C4-2B (cell line): ENCODE results near the gene SDHAF3.

ENCODE experiments used
- H3K27ac ChIP-seq: fragments of 450-650 bp; 2 replicates; pipeline ENCODE4 v1.5.1; 2017
- ZFX ChIP-seq: fragments of 450-650 bp; IDR thresholded peaks from 2 replicates; pipeline ENCODE4 v1.6.1; 2017
- TF ChIP-seq, protein P1 (sequence below): fragments of 450-650 bp; conservative IDR thresholded peaks from 2 replicates; pipeline ENCODE4 v1.5.1; 2017; ENCODE audit warnings: mild to moderate bottlenecking

Gene SDHAF3

DNA sequence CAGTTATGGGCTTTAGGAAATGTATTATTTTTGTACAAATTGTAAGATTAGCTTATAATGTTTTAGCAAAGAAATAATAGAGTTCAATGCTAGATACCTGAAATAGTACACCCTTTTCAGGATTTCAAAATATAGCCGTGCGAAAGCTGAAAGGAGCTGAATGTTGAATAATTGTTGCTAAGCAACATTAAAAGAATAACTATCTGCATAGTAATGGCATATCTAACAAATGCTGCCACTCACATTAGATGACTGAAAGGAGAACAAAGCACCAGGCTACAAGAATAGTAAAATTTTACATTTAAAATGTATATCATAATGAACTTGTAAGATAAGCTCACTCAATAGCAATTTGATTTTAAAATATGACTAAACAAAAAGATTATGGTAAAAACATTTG lies 82.5 kb downstream of the SDHAF3 start:
- H3K27ac ChIP-seq = no peak overlapping the region
- TF ChIP-seq, protein P1, sequence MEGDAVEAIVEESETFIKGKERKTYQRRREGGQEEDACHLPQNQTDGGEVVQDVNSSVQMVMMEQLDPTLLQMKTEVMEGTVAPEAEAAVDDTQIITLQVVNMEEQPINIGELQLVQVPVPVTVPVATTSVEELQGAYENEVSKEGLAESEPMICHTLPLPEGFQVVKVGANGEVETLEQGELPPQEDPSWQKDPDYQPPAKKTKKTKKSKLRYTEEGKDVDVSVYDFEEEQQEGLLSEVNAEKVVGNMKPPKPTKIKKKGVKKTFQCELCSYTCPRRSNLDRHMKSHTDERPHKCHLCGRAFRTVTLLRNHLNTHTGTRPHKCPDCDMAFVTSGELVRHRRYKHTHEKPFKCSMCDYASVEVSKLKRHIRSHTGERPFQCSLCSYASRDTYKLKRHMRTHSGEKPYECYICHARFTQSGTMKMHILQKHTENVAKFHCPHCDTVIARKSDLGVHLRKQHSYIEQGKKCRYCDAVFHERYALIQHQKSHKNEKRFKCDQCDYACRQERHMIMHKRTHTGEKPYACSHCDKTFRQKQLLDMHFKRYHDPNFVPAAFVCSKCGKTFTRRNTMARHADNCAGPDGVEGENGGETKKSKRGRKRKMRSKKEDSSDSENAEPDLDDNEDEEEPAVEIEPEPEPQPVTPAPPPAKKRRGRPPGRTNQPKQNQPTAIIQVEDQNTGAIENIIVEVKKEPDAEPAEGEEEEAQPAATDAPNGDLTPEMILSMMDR = no peak
- TF ChIP-seq ZFX = no peak

DNA sequence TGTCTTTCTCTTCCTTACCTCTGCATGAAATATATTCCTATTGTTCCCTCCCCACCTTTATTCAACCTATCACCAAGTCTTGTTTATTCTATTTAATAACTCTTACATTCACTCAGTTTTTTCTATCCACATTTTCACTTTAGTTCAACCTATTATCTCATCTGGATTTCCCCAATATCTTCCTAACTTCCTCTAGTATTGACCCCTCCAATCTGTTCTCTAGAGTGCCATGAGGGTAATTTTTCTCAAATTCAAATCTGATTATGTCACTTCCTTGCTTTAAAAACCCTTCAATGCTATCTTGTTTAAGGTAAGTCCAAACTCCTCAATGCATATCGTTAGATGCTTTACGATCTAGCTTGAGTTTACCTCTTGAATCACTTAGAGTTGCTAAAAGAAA lies 86.5 kb downstream of the SDHAF3 start:
- H3K27ac ChIP-seq = no peak overlapping the region
- TF ChIP-seq, protein P1 = no peak
- no peak for TF ChIP-seq ZFX

DNA sequence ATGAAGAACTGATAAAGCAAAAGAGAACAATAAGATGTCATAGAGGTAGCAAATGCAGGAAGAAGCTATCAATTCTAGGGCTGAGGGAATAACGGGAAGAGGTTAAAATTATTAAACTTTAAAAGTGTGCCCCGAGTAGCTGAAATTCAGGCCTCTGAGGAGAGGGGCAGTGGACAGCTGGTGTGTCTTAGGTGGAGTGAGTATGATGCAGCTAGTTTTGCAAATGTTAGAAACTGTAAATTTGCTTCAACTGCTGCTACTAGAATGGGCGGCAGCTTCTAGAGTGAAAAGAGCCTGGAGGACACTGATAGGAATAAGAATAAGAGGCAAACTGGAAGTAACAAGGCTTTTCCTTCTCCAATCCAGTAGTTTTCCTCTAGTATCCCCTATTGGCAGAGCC lies 87.3 kb downstream of the SDHAF3 start:
- no peak for TF ChIP-seq ZFX
- TF ChIP-seq, protein P1 = no peak
- no peak overlapping the region for H3K27ac ChIP-seq

DNA sequence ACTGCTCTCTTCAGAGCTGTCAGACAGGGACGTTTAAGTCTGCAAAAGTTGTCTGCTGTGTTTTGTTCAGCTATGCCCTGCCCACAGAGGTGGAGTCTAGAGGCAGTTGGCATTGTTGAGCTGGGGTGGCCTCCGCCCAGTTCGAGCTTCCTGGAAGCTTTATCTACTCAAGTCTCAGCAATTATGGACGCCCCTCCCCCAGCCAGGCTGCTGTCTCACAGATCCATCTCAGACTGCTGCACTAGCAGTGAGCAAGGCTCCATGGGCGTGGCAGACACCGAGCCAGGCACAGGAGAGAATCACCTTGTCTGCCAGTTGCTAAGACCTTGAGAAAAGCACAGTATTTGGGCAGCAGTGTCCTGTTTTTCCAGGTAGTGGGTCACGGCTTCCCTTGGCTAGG lies 98.1 kb downstream of the SDHAF3 start:
- no peak for TF ChIP-seq ZFX
- TF ChIP-seq, protein P1 = no peak

DNA sequence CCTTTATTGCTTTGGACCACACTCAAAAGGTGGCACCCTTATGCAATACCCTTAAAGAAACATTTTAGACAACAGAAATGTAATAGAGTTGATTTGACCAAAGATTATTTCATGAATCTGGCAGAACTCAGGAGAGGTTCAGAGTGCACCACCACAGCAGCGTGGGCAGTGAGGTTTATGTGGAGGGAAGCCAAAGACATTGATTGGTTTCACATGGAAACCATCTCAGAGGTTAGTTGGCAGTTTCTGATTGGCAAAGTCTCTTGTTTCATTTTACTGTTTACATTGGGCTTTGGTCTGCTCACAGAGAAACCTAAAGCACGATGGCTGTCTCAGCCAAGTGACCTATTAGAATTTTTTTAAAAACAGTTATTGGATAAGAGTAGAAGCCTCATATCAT lies 101.3 kb downstream of the SDHAF3 start:
- no peak for TF ChIP-seq ZFX
- H3K27ac ChIP-seq = no peak overlapping the region

More for the DNA sequence above, 98.1 kb downstream of the SDHAF3 start:
- no peak overlapping the region for H3K27ac ChIP-seq

DNA sequence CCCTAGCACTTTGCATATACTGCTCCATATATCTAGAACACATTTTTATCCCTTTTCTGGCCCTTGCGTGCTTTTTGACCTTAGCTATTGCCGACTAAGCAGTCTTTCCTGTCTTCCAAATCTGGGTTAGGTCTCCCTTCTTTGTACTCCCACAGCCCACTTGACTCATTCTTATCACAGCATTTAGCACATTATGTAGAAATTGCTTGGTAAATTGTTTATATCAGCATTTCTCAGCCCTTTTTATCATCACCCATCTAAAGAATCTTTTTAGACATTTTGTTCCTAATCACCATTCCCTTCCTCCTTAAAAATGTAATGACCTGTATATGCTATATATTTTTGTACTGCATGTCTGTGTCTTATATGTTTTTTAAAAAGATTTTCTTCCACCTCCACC lies 101.7 kb downstream of the SDHAF3 start:
- no peak overlapping the region for H3K27ac ChIP-seq
- TF ChIP-seq, protein P1 = no peak
- no peak for TF ChIP-seq ZFX

DNA sequence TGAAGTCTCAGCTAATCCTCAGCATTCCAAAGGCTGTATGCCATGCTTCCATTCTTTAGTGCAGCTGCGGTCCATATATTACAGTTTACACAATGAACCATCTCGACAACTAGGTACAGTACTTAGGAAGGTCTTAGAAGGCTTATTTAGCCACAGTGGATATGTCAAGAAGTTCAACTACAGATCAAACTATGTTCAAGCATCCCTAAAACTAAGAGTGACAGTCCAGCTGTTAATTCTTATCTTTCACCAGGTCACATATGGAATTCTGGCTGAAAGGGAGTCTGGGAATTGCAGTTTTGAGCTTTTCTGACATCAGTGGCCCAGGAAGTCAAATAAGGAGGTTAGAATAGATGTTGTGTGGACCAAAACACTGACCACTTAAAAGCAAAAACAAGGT lies 106.8 kb downstream of the SDHAF3 start:
- TF ChIP-seq, protein P1 = no peak
- no peak for TF ChIP-seq ZFX
- no peak overlapping the region for H3K27ac ChIP-seq

DNA sequence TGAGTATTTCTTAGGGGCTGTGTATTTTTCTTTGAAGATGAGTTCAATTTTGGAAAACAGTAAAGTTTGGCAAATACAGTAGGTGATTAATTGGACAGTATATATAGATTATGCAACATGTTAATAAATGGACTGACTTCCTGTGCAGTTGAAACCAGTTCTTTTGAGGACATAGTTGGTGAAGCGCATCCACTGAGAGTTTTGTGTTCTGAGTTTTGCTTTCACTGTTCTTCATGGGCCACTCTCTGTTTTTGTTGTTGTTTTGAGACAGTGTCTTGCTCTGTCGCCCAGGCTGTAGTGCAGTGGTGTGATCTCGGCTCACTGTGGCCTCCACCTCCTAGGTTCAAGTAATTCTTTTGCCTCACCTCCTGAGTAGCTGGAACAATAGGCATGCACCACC lies 109.0 kb downstream of the SDHAF3 start:
- TF ChIP-seq, protein P1 = no peak
- no peak for TF ChIP-seq ZFX

More for the DNA sequence above, 109.0 kb downstream of the SDHAF3 start:
- no peak overlapping the region for H3K27ac ChIP-seq
